ENCODE results near the gene KIF27. TPM values are rescaled to one million over a fixed set of nuclear protein-coding genes. Genes with fewer than 3 reads are reported as not detected.

Gene KIF27, protein sequence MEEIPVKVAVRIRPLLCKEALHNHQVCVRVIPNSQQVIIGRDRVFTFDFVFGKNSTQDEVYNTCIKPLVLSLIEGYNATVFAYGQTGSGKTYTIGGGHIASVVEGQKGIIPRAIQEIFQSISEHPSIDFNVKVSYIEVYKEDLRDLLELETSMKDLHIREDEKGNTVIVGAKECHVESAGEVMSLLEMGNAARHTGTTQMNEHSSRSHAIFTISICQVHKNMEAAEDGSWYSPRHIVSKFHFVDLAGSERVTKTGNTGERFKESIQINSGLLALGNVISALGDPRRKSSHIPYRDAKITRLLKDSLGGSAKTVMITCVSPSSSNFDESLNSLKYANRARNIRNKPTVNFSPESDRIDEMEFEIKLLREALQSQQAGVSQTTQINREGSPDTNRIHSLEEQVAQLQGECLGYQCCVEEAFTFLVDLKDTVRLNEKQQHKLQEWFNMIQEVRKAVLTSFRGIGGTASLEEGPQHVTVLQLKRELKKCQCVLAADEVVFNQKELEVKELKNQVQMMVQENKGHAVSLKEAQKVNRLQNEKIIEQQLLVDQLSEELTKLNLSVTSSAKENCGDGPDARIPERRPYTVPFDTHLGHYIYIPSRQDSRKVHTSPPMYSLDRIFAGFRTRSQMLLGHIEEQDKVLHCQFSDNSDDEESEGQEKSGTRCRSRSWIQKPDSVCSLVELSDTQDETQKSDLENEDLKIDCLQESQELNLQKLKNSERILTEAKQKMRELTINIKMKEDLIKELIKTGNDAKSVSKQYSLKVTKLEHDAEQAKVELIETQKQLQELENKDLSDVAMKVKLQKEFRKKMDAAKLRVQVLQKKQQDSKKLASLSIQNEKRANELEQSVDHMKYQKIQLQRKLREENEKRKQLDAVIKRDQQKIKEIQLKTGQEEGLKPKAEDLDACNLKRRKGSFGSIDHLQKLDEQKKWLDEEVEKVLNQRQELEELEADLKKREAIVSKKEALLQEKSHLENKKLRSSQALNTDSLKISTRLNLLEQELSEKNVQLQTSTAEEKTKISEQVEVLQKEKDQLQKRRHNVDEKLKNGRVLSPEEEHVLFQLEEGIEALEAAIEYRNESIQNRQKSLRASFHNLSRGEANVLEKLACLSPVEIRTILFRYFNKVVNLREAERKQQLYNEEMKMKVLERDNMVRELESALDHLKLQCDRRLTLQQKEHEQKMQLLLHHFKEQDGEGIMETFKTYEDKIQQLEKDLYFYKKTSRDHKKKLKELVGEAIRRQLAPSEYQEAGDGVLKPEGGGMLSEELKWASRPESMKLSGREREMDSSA (N-terminal part only)
- total RNA-seq (10 to 100 TPM in 2 of 5 donors, 1 to 10 TPM in 3; 1.8 to 21.0 (median 6.7) TPM), polyA plus RNA-seq (under 1 TPM; 0.46 to 0.78 (median 0.50) TPM)
- long read RNA-seq, donor 1, result 0 reads
- long read RNA-seq, donor 2, result 0 reads
- long read RNA-seq, donor 3, result 0 reads
- long read RNA-seq, donor 4, partial matches to known transcripts, result 0 of 1 reads
- long read RNA-seq, donor 4, other reads (novel, unspliced or antisense), result 0 of 1 reads
- long read RNA-seq, donor 5, result 0 reads
- long read RNA-seq, donor 6, result 0 reads
- long read RNA-seq, donor 7, result 0 reads
- long read RNA-seq, donor 8, result 0 reads
- long read RNA-seq, donor 9, result 0 reads
- long read RNA-seq, donor 10, result 0 reads

- Histone ChIP-seq H3K9me3 (no peaks in the 10 kb centered on the region), H3K36me3 (peaks cover 0 to 7% (median 0%) of the 10 kb centered on the region in 4 donors), H3K27ac (peak within 1 kb of the TSS; percentile 93 to 99 (median 98)), H3K4me3 (peak within 1 kb of the TSS; percentile 81 to 93 (median 90)), H3K27me3 (no peaks in the 10 kb centered on the region), H3K4me1 (peaks cover 11 to 16% (median 14%) of the 10 kb centered on the region in 4 donors)
- intact Hi-C loops (cut with DNase I; ENCODE audit: low total_unique reads), result no loop called here
- DNase-seq, result peak; percentile 99 to 100
- TF ChIP-seq CTCF (IDR thresholded peaks at IDR 0.05), result peak in 4 of 7 experiments; percentile 3 to 60 (median 21)
- peak in 1 of 4 donors; percentile 45 for TF ChIP-seq POLR2A (IDR thresholded peaks at IDR 0.05)
- no peak for TF ChIP-seq EP300 (IDR thresholded peaks at IDR 0.05)
- TF ChIP-seq POLR2AphosphoS5 (IDR thresholded peaks at IDR 0.05), result peak; percentile 49 to 92 (median 89)
- WGBS, 5 donors, result 0 to 1% (median 1%) methylated on average over 59 to 89 of the region's 92 CpGs
Observed at GRCh38 chr9:83920927-83921707, at the start of gene KIF27. Gene KIF27, minus strand, starts transcription at chr9:83921432. Its CDS starts 5,841 bp downstream, at chr9:83915591.

DNA sequence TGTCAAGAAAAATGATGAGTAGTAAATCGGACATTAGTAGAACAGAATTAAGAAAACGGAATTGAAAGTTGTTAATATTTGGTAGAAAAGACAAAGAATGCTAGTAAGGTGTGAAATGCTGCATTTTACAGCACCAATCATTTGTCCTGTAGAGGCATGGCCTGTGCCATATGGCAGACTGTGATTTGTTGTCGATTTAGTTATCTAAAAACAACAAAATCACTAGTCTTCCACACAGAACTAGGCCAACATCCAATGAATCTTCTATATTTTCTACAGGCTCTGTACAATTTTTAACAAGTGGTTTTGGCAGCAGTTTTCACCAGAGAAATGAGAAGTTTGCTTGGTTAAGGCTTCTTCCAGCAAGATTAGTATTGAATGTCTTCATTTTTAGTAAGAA, 48.4 kb upstream of the KIF27 start:
- Histone ChIP-seq H3K4me1 (peaks cover 0 to 37% (median 15%) of the 10 kb centered on the region in 4 donors), H3K9me3 (no peaks in the 10 kb centered on the region), H3K27me3 (no peaks in the 10 kb centered on the region), H3K4me3 (no peak overlapping the region), H3K36me3 (peaks cover 65 to 89% (median 87%) of the 10 kb centered on the region in 4 donors), H3K27ac (no peak overlapping the region)
- TF ChIP-seq EP300 (IDR thresholded peaks at IDR 0.05) (no peak), POLR2A (IDR thresholded peaks at IDR 0.05) (no peak), CTCF (IDR thresholded peaks at IDR 0.05) (no peak), POLR2AphosphoS5 (IDR thresholded peaks at IDR 0.05) (no peak)
- intact Hi-C loops (cut with DNase I; ENCODE audit: low total_unique reads), result no loop called here
- WGBS, 5 donors, result 67 to 80% (median 73%) methylated on average over 3 of the region's 3 CpGs
- DNase-seq, result no peak

GRCh38 chr9:83967073-83967472, 45.8 kb upstream of the KIF27 start:
- H3K27ac ChIP-seq, result no peak overlapping the region
- DNase-seq, result no peak
- peaks cover 42 to 64% (median 62%) of the 10 kb centered on the region in 4 donors for H3K36me3 ChIP-seq
- WGBS, 5 donors, result 81 to 95% (median 86%) methylated on average over 1 of the region's 1 CpG
- H3K27me3 ChIP-seq, result no peaks in the 10 kb centered on the region
- no peak overlapping the region for H3K4me3 ChIP-seq
- TF ChIP-seq CTCF (IDR thresholded peaks at IDR 0.05) (no peak), POLR2A (IDR thresholded peaks at IDR 0.05) (no peak), POLR2AphosphoS5 (IDR thresholded peaks at IDR 0.05) (no peak)
- peaks cover 0 to 20% (median 5%) of the 10 kb centered on the region in 4 donors for H3K4me1 ChIP-seq
- no peaks in the 10 kb centered on the region for H3K9me3 ChIP-seq
- intact Hi-C loops (cut with DNase I; ENCODE audit: low total_unique reads), result no loop called here

All from stomach (tissue), 19 donors.